A549 (cell line): Measurements from ENCODE around the gene KAT6B.

Source experiments
- CBX8 ChIP-seq: fragments of 200-600 bp; sonication (generic); IDR thresholded peaks from 2 replicates; pipeline ENCODE4 v1.6.1; 2016
- CEBPB ChIP-seq, 2 experiments: fragments of >200 bp in 1 of 2; sonication (Bioruptor Twin) in 1 of 2; formaldehyde crosslinking in 1 of 2; IDR thresholded peaks; 2 replicates each; pipeline ENCODE4 v1.6.1; 2012 to 2016
- CTCF ChIP-seq: fragments of >200 bp; sonication (Bioruptor Twin); formaldehyde crosslinking; IDR thresholded peaks from 3 replicates; pipeline ENCODE4 v1.5.1; 2016
- EP300 ChIP-seq, 2 experiments: fragments of >200 bp; sonication (Bioruptor Twin); formaldehyde crosslinking; IDR thresholded peaks; 2 replicates in 1 of 2; 3 replicates in 1 of 2; pipeline ENCODE4 v1.6.1; 2016 to 2017
- JUNB ChIP-seq: fragments of >200 bp; sonication (Bioruptor Twin); formaldehyde crosslinking; IDR thresholded peaks from 2 replicates; pipeline ENCODE4 v1.6.1; 2016
- MAFK ChIP-seq: fragments of 450-650 bp; IDR thresholded peaks from 2 replicates; pipeline ENCODE4 v1.6.1; 2014; ENCODE audit not compliant: partially characterized antibody
- MAX ChIP-seq: IDR thresholded peaks from 2 replicates; pipeline ENCODE4 v1.6.1; 2012
- NFE2L2 ChIP-seq: fragments of 150-350 bp; conservative IDR thresholded peaks from 2 replicates; pipeline ENCODE4 v1.6.1; 2014; ENCODE audit warnings: low read length
- PHF8 ChIP-seq: fragments of 200-600 bp; sonication (generic); IDR thresholded peaks from 2 replicates; pipeline ENCODE4 v1.6.1; 2016; ENCODE audit warnings: low read depth, mild to moderate bottlenecking, antibody characterized with exemption, moderate library complexity, borderline replicate concordance
- POLR2A ChIP-seq: IDR thresholded peaks from 2 replicates; pipeline ENCODE4 v1.6.1; 2012; ENCODE audit warnings: mild to moderate bottlenecking, low read length
- RAD21 ChIP-seq, 2 experiments: fragments of >200 bp in 1 of 2; sonication (Bioruptor Twin) in 1 of 2; formaldehyde crosslinking in 1 of 2; IDR thresholded peaks in 1 of 2; conservative IDR thresholded peaks in 1 of 2; 2 replicates in 1 of 2; 3 replicates in 1 of 2; pipeline ENCODE4 v1.6.1; 2012 to 2018; ENCODE audit warnings: inconsistent platforms in 1 of 2
- REST ChIP-seq: fragments of 200-600 bp; sonication (generic); IDR thresholded peaks from 2 replicates; pipeline ENCODE4 v1.6.1; 2016; ENCODE audit warnings: antibody characterized with exemption, mild to moderate bottlenecking, moderate library complexity
- SMC3 ChIP-seq: fragments of >200 bp; sonication (Bioruptor Twin); formaldehyde crosslinking; IDR thresholded peaks from 3 replicates; pipeline ENCODE4 v1.6.1; 2018; ENCODE audit warnings: inconsistent platforms
- TP53 ChIP-seq: fragments of 250-450 bp; sonication (Bioruptor Pico); IDR thresholded peaks from 2 replicates; pipeline ENCODE4 v1.5.0; 2021; ENCODE audit warnings: mild to moderate bottlenecking, moderate library complexity

- no peak for TF ChIP-seq POLR2A
- no peak for TF ChIP-seq SMC3
- no peak for TF ChIP-seq CTCF
- TF ChIP-seq RAD21 (conservative IDR thresholded peaks at IDR 0.05 in 1 of 2, IDR thresholded peaks at IDR 0.05 in 1 of 2) = no peak
- no peak for TF ChIP-seq JUNB
- no peak for TF ChIP-seq MAFK
- TF ChIP-seq PHF8 = no peak
- TF ChIP-seq REST = no peak
- TF ChIP-seq EP300 (IDR thresholded peaks at IDR 0.05) = no peak
- no peak for TF ChIP-seq MAX
- no peak for TF ChIP-seq CEBPB (IDR thresholded peaks at IDR 0.05)
- no peak for TF ChIP-seq CBX8
- TF ChIP-seq TP53 (CRISPR knock-in tag) = no peak
- TF ChIP-seq NFE2L2 = no peak
Measured at GRCh38 chr10:74923556-74923955, 97.2 kb downstream of the KAT6B start.
